ENCODE measurements around the gene TMEM259. TPM values are rescaled to one million over a fixed set of nuclear protein-coding genes. Genes with fewer than 3 reads are reported as not detected.

Gene TMEM259
- total RNA-seq, 1 experiment from 2014 or later, result 171 TPM

- Mint-ChIP-seq H3K27ac (0 out of 7 replicates have a peak overlapping the region, but pooled peaks of 2 of the 3 experiments have one; percentile 36 to 48), H3K9me3 (no peaks in the 10 kb centered on the region; a peak in 1 of 5 replicates)
- no peak overlapping the region for H3K9ac ChIP-seq (ENCODE audit: extremely low read depth, insufficient read length, low read length)
Measured at GRCh38 chr19:1018932-1019615, 1.8 kb downstream of the TMEM259 start.

More at GRCh38 chr19:1018932-1019615, 1.8 kb downstream of the TMEM259 start:
- Histone ChIP-seq H3K79me2 (ENCODE audit: insufficient read depth, low read length) (peaks cover 45% of the 10 kb centered on the region; the same call in 1 of the 2 replicates), H3K4me1 (ENCODE audit: insufficient read depth, low read length) (no peaks in the 10 kb centered on the region; the same call in 1 of the 2 replicates), H3K4me2 (ENCODE audit: insufficient read depth, insufficient read length, low read length) (peak overlapping the region; percentile 64), H3K27me3 (ENCODE audit: insufficient read depth, low read length) (no peaks in the 10 kb centered on the region), H4K5ac (ENCODE audit: insufficient read length, low read depth, low read length) (no peak overlapping the region), H3K23me2 (ENCODE audit: insufficient read length, low read depth, low read length, poor library complexity, severe bottlenecking) (peaks cover 10% of the 10 kb centered on the region), H3K79me1 (ENCODE audit: insufficient read depth, low read depth, low read length, poor library complexity, severe bottlenecking) (peaks cover 7% of the 10 kb centered on the region), H3K4ac (ENCODE audit: low read depth, low read length) (no peak overlapping the region), H3K18ac (ENCODE audit: insufficient read length, low read depth, low read length) (no peak overlapping the region), H2BK120ac (ENCODE audit: low read depth, low read length, poor library complexity, severe bottlenecking) (no peak overlapping the region), H3K14ac (ENCODE audit: insufficient read depth, low read length) (no peak overlapping the region), H2BK20ac (ENCODE audit: low read depth, low read length, poor library complexity, severe bottlenecking) (no peak overlapping the region), H3K23ac (ENCODE audit: insufficient read length, low read depth, low read length) (no peak overlapping the region), H2BK15ac (ENCODE audit: low read depth, low read length) (no peak overlapping the region), H4K20me1 (ENCODE audit: control insufficient read depth, insufficient read depth, insufficient read length) (no peaks in the 10 kb centered on the region), H3K9me3 (ENCODE audit: control insufficient read depth, low read depth, low read length) (no peaks in the 10 kb centered on the region), H2BK5ac (ENCODE audit: insufficient read length, low read length) (no peak overlapping the region), H3T11ph (ENCODE audit: low read length) (no peak overlapping the region), H2BK12ac (ENCODE audit: insufficient read length, low read depth, low read length) (no peak overlapping the region), H4K91ac (ENCODE audit: insufficient read length, low read depth, low read length) (no peak overlapping the region), H3K27ac (ENCODE audit: insufficient read length, low read depth, low read length) (no peak overlapping the region), H4K8ac (replicated peaks; ENCODE audit: insufficient read length, low read depth, low read length) (no peak overlapping the region), H3K56ac (ENCODE audit: insufficient read length, low read depth, low read length) (no peak overlapping the region), H2AFZ (ENCODE audit: low read length) (no peak overlapping the region), H2AK5ac (ENCODE audit: insufficient read length, low read length) (no peak overlapping the region)
- H3K36me3 Mint-ChIP-seq (ENCODE audit: insufficient read depth in 1 of 3, low read depth in 3 of 3), result peaks cover 2 to 9% (median 2%) of the 10 kb centered on the region in 3 experiments; a peak in 5 of 7 replicates
- no peak for TF ChIP-seq CTCF (conservative IDR thresholded peaks at IDR 0.05)
- no peak for DNase-seq
- peaks cover 17 to 35% of the 10 kb centered on the region in 2 experiments for H3K4me1 Mint-ChIP-seq
- WGBS (ENCODE audit: extremely low coverage, insufficient read length, low lambda C conversion rate), result no CpG with 5 or more reads among the region's 17 CpGs
- peak overlapping the region; percentile 89 to 91 for H3K4me3 Mint-ChIP-seq
- H3K27me3 Mint-ChIP-seq (ENCODE audit: low read depth), result no peaks in the 10 kb centered on the region; the same call in 1 of the 2 replicates

Measured in H9 (cell line).